ENCODE results near the gene CYSLTR1.
"Not testable (repeated sequence)": the region's sequence is repeated elsewhere in the genome, so short reads cannot be mapped to it uniquely, and the experiment has no call there.

Gene CYSLTR1, protein sequence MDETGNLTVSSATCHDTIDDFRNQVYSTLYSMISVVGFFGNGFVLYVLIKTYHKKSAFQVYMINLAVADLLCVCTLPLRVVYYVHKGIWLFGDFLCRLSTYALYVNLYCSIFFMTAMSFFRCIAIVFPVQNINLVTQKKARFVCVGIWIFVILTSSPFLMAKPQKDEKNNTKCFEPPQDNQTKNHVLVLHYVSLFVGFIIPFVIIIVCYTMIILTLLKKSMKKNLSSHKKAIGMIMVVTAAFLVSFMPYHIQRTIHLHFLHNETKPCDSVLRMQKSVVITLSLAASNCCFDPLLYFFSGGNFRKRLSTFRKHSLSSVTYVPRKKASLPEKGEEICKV

DNA sequence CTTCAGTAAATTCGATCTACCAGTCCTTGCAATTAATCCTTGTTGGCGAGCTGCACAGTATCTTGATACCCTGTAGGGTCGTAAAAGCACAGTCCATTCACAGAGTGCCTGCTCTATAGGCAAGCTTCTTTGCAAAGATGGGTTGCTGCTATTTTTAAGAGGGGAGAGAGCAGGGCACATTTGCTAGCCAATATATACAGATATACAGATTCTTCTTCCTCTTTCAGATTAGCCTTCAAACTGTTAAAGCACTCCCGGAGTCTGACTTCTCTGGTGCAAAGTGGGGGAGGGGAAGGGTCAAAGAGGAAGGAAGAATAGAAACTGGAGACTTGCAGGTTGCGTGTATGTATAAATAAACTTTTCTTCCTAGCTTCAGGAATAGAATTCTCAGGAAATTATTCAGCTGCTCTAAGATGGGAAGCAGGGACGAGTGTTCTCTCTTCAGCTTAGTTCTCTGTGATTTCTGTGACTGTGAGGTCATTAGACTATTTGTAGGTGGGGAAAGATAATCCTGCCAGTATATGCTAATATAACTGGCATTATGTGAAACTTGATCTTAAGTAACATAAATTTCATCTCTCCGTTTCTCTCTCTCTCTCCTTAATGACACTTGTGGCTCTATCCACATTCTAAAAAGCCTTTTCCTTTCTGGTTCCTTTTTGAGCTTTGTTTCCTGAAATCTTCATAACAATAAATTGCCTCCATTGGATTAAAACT, at the start of gene CYSLTR1:
CYSLTR1 (minus strand) TSS at position 242 of the 717 bp plus-strand sequence. CDS start 53,865 bp downstream, outside the sequence.
- DNase-seq (ENCODE audit: low spot score) = no peak

DNA sequence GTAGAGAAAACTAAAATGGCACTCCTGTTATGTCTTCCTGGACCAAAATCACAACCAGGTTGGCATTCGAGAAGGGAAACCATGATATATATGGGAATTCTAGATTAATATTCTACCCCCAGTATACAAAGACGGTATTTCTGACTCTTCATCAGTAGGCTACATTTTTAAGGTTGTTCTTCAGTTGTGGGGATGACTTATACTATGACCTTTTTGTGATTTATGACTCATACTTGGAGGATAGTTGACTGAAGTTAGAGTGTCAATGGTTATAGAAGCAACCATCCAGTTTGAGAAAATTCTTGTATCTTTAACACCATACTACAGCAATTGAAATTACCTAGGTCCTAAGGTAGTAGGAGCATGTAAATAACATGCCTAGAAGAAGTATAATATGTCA, 49.8 kb upstream of the CYSLTR1 start:
- no peak for DNase-seq (ENCODE audit: low spot score)

DNA sequence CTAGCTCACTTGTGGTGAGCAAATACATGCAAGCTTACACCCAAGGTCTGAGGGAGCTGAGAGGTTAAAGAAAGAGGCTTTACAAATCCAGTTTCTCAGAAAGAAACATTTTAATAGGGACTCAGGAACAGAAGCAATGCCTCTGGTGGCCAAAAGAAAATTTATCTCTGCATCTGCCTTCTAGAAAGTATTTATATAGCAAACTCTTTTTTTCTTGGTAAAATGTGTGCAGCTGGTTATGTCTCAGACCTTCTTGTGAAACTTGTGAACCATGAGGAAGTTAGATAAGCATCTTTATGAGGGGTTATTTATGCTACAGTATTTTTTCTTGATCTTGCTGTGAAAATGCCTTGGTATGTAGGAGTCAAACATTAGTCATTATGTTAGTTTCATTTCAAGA, 48.5 kb upstream of the CYSLTR1 start:
- DNase-seq (ENCODE audit: low spot score) = no peak

DNA sequence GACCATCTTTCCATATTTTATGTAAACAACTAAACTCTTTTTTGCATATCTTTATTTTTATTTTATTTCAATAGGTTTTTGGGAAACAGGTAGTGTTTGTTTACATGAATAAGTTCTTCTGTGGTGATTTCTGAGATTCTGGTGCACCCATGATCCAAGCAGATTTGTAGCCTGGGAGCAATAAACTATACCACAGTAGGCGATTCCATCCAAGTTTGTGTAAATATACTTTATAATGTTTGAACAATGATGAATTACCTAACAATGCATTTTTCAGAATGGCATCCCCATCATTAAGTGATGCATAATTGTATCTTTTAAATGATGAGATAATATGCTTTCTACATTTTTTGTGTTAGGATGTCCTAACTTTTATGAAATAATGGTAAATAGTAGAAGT, 39.2 kb upstream of the CYSLTR1 start:
- DNase-seq (ENCODE audit: low spot score) = no peak

DNA sequence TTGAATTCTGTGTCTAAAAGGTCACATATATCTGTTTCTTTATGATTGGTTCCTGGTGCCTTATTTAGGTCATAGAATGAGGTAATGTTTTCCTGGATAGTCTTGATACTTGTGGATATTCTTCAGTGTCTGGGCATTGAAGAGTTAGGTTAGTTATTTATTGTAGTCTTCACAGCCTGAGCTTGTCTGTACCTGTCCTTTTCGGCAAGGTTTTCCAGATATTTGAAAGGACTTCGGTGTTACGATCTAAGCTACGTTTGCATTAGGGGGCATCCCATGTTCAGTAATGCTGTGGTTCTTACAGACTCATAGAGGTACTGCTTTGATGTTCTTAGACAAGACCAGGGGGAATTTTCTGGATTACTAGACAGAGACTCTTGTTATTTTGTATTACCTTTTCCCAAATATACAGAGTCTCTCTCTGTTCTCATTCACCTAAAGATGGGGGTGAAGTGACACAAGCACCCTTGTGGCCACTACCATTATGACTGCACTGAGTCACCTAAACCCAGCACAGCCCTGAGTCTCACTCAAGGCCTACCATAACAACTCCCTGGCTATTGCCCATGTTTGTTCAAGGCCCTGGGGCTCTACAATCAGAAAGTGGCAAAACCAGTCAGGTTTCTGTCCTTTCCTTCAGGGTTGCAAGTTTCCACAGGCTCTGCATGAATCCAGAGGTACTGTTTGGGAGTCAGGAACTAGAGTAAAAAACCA, 30.1 kb upstream of the CYSLTR1 start:
- DNase-seq (ENCODE audit: low spot score) = no peak

DNA sequence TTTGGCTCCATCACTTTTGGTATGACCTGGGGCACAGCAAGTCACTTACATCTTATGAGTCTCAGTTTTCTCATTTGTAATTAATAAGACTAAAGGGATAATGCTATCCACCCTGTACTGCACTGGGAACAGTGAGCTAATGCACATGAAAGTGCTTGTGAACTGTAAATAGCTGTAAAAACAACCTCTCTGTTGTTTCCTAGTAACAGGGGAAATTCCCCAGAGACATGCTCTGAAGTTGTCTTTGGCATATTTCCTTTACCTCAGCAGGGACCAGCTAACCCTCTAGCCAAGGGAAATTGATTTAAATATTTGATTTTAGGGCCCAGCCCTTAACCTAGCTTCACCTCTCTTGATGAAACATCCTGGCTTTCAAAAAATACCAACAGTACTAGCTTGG, 6.1 kb upstream of the CYSLTR1 start:
- no peak for DNase-seq (ENCODE audit: low spot score)

DNA sequence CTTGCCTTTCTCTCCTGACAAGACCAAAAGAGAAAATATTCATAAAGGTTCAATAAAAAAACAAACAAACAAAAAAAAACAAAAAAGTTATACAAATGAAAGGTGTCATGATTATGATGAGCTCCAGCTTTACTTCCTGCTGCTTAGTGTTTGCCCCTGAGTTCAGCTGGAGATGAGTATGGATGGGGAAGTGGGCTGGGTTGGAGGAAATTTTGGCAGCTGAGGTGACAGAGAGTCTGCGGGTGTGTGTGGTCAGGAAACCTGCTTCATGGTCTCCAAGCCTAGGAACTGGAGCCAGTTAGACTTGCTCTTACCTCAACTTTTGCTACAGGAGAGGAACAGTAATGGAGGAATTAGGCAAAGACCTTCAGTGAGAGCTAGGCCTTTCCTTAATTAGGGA, 4.3 kb upstream of the CYSLTR1 start:
- DNase-seq (ENCODE audit: low spot score) = no peak

DNA sequence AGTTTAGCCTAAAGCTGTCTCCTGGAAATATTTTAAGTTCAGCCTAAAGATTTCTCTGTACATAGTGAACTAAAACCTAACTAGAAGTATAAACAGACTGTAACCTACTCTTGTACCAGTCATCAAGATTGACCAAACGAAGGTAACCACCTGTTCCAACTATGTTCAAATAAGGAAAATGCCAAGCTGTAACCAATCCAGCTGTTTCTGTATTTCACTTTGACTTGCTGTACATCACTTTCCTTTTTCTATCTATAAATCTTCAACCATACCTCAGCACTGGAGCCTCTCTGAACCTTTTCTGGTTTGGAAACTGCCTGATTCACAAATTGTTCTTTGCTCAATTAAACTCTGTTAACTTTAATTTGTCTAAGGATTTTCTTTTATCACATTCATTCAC, 3.1 kb upstream of the CYSLTR1 start:
- no peak for DNase-seq (ENCODE audit: low spot score)

DNA sequence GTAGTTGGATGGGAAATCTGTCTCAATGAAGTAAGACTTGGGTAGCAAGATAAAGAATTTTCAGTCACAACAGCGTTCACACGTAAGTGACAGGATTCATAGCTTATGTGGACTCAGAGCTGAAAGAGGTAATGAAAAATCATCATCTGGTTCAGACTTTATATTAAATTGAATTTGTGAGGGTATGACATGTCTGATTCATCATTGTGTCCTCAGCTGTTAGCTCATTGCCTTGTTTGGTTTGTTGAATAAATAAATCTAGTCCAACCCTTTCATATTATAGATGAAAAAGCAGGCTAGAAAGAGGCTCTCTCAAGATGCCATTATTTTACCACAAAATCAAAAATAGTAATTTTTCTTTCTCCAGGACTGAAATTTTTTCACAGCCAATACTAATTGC, 2.7 kb upstream of the CYSLTR1 start:
- DNase-seq (ENCODE audit: low spot score) = no peak

DNA sequence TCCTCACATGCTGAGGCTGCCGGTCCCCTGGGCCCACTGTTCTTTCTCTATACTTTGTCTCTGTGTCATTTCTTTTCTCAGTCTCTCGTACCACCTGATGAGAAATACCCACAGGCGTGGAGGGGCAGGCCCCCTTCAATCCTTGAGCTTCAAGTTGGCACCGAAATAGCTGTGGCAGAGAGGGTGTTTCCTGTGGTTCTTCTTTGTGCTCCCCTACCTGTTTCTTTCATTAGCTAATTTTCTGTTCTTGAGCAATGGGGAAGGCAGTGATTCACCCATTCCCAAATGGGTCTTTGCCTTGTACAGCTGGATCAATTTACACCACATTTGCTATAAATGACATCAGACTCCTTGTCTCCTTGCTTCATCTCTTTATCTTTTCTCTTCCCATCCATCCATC, 2.1 kb upstream of the CYSLTR1 start:
- DNase-seq (ENCODE audit: low spot score) = no peak

DNA sequence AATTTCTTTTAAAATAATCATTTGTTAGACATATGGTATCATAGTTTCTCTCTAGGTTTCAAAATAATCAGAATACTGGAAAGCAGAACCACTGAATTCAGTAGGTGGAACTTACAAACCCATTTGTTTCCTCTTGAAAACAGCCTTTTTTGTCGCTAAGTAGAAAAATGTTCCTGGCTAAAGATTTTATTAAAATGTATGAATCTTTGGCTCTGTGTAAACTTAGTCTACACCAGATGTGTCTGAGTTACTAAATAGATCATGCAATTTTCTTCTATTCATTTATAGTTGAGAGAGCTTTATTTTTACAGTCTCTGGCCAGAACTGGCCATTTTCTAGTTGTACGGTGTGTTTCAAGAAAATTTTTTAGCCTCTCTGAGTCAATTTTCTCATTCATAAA, 1.0 kb downstream of the CYSLTR1 start:
- DNase-seq (ENCODE audit: low spot score) = no peak

DNA sequence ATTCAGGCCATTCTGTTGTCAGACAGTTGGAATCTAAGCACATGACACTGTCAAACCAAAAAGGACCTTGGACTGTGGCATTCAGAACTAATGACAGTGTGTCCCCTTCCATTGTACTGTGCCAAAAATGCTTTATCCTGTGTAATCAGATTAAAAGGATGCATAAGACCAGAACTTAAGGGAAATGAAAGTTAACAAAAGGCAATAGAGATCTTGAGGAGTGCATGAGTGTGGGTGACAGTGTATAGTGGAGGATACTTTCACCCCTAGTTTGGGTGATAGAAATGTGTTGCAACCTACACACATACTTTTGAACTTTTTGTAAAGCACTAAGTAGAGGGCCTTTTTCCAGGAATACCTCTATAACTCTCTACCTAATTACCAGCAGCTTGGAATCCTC, 4.5 kb downstream of the CYSLTR1 start:
- no peak for DNase-seq (ENCODE audit: low spot score)

DNA sequence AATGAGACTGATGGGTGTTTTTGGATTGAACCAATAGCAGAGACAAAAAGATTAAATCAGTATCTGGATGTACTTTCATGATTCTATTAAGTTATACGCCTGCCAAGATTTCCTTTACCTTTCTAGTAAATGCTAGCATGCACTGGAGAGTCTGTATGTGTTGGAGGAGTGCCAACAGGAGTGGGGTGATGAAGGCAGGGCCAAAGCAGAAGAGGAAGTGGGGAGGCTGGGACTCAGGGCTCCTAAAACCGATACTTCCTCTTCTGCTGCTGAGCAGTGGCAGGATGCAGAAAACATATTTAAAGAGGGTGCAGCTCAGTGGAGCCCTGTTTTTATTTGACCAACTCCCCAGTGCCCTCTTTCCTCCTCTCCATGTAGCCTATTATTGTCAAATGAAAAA, 5.6 kb downstream of the CYSLTR1 start:
- no peak for DNase-seq (ENCODE audit: low spot score)

DNA sequence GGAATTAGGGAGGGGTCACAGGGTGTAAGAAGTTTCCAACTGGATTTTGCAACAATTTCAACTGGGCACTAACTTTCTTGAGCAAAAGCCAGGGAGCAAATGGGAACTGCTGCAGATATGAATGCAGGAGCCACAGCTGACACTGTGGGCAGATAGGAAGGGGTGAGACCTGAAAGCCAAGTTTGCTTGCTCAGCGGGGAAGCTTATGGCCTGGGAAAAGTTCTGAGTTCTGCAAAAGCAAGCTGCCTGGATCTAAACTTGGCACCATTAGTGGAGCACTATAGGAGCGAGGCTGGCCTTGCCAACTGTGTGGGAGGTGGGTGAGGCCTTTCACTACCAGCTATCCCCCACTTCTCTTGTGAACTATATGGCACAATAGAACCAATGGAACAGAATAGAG, 11.1 kb downstream of the CYSLTR1 start:
- no peak for DNase-seq (ENCODE audit: low spot score)

DNA sequence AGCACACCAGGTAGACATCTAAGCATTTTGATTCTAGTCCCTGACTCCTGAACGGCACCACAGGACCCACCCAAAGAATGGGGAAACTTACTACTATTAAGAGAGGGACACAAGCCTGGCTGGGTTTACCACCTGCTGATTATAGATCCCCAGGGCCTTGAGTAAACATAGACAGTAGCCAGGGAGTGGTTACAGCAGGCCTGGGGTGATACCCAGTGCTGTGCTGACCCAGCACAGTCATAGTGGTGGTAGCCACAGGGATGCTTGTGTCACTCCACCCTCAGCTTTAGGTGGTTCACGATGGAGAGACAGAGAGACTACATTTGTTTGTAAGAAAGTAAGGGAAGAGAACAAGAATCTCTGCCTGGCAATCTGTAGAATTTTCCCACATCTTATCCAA, 11.7 kb downstream of the CYSLTR1 start:
- no peak for DNase-seq (ENCODE audit: low spot score)

DNA sequence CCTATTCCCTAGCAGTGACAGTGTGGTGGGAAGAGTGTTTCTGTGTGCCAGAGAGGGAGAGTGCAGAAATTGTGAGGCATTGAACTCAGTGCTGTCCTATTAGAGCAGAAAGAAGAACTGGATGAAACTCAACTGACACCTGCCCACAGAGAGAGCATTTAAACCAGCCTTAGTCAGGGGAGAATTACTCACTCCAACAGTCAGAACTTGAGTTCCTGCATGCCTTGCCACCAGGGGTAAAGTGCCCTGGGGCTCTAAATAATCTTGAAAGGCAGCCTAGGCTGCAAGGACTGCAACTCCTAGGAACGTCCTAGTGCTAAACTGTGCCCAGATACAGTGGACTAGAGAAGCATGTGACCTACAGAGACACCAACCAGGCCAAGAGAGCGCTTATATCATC, 12.8 kb downstream of the CYSLTR1 start:
- DNase-seq (ENCODE audit: low spot score) = no peak

DNA sequence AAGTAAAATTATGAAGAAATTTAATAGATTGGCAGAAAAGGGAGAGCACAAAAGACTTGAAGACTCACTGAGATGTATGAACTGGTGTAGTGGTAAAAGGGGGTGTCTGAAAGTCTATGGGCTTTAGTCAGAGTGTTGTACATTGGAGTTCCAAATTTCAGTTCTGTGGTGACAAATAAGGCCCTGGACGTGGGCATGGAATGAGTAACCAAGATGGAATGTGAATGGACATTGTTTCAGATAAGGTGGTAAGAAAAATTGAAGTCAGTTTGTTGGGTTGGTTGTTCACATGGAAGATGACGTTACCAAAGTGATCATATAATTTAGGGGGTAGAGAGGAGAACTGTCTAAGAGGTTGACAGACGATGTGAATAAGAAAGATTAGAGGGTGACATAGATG, 13.9 kb downstream of the CYSLTR1 start:
- DNase-seq (ENCODE audit: low spot score) = no peak

DNA sequence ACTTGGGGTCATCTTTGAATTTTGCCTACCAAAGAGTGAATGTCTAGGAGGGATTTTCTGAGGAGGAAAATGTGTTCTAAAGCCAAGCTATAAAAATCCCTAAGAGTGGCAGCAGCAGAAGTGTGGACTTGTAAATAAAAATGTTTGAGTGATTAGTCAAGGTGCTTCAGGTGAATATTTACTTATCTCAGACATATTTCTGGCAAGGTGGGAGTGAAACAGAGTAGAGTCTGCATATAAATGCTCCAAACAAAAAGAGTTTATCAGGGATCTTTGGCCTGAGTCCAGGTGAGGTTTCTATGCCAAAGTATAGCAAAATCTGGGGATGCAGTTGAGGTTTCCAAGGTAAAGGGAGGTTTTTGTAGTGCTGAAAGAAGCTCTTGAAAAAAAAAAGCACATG, 19.7 kb downstream of the CYSLTR1 start:
- DNase-seq (ENCODE audit: low spot score) = no peak

DNA sequence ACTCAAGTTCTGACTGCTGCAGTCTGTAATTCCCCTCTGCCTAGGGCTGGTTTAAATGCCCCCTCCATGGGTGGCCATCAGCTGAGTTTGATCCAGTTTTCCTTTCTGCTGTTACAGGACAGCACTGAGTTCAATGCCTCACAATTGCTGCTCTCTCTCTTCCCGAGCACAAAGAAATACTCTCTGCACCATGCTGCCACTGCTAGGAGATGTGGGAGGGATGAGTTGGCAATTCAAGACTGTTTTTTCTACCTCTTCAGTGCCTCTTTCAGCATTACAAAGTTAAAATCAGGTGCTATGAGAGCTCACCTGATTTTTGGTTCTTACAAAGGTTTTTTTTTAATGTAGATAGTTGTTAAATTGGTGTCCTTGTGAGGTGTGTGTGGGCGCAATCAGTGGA, 24.3 kb downstream of the CYSLTR1 start:
- no peak for DNase-seq (ENCODE audit: low spot score)

DNA sequence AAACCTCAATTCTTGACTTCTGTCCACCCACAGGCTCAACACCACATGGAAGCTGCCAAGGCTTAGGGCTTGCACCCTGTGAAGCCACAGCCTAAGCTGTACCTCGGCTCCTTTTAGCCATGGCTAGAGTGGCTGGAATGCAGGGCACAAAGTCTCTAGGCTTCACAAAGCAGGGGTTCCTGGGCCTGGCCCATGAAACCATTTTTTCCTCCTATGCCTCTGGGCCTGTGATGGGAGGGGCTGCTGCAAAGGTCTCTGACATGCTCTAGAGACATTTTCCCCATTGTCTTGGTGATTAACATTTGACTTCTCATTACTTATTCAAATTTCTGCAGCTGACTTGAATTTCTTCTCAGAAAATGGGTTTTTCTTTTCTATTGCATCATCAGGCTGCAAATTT, 26.5 kb downstream of the CYSLTR1 start:
- not testable (repeated sequence) for DNase-seq (ENCODE audit: low spot score)

DNA sequence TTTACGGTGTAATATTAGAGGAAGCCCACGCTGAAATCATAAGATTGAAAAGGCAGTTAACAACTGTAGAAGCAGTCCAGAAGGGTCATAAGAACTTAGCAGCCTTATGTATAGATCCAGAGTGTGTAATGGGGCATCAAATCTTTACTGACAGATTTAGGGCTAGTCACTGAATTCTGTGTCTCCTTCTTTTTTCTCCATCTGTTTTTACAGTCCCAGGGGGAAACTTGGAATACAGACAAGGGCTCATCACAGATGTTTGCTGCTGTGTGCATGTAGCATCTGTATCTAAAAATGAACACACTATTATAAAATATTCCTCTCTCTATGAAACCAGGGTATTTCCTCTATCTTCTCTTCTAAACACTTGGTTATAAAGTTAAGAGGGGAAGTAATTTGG, 43.9 kb downstream of the CYSLTR1 start:
- DNase-seq (ENCODE audit: low spot score) = no peak

DNA sequence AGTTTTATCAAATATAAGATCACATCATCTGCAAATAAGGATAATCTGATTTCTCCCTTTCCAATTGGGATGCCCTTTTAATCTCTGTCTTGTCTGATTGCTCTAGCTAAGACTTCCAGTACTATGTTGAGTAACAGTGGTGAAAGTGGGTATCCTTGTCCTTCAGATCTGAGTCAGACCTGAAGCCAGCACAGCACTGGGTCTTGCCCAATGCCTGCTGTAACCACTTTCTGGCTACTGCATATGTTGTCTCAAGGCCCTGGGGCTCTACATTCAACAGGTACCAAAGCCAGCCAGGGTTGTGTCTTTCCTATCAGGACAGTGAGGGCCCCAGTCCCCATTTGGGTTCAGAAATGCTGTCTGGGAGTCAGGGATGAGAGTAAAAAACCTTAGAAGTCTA, 90.3 kb downstream of the CYSLTR1 start:
- no peak for DNase-seq (ENCODE audit: low spot score)

DNA sequence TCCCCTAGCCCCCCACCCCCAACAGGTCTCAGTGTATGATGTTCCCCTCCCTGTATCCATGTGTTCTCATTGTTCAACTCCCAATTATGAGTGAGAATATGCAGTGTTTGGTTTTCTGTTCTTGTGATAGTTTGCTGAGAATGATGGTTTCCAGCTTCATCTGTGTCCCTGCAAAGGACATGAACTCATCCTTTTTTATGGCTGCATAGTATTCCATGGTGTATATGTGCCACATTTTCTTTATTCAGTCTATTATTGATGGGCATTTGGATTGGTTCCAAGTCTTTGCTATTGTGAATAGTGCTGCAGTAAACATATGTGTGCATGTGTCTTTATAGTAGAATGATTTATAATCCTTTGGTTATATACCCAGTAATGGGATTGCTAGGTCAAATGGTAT, 101.4 kb downstream of the CYSLTR1 start:
- DNase-seq (ENCODE audit: low spot score) = not testable (repeated sequence)

All from iPS-NIHi11 (cell line).